Activated B cell treated with CpG ODN at 0.5 μM for 24 hours (primary cell): ENCODE results near the gene VPS35L. TPM values are rescaled to one million over a fixed set of nuclear protein-coding genes. Genes with fewer than 3 reads are reported as not detected.

Source experiments
- ATAC-seq: fragments of 200-7000 bp; cut with Tn5 transposase; one replicate; pipeline ENCODE4 v1.10.0; 2021; ENCODE audit warnings: low read depth, mild to moderate bottlenecking, moderate library complexity
- CTCF ChIA-PET: fragments of 350-600 bp; sonication (Branson Sonifier 250); formaldehyde crosslinking; loops from one replicate; lab custom pipeline; 2021; ENCODE audit warnings: antibody characterized with exemption; lab: Charles Lee
- POLR2A ChIA-PET: fragments of 350-600 bp; sonication (Branson Sonifier 250); formaldehyde crosslinking; loops from one replicate; lab custom pipeline; 2021; ENCODE audit warnings: antibody characterized with exemption; lab: Charles Lee
- DNase-seq: peaks from one replicate; pipeline ENCODE4 v3.0.0; 2022
- H3K27ac Mint-ChIP-seq: one replicate; pipeline ENCODE4 v1.8.0; 2020; ENCODE audit warnings: mixed read lengths
- H3K27me3 Mint-ChIP-seq: one replicate; pipeline ENCODE4 v1.8.0; 2021; ENCODE audit warnings: mixed read lengths
- H3K36me3 Mint-ChIP-seq: one replicate; pipeline ENCODE4 v1.8.0; 2021; ENCODE audit warnings: low read depth, mixed read lengths
- H3K4me1 Mint-ChIP-seq: one replicate; pipeline ENCODE4 v1.8.0; 2021; ENCODE audit warnings: mixed read lengths
- H3K4me3 Mint-ChIP-seq: one replicate; pipeline ENCODE4 v1.8.0; 2020; ENCODE audit warnings: mild to moderate bottlenecking, mixed read lengths
- H3K9me3 Mint-ChIP-seq: one replicate; pipeline ENCODE4 v1.8.0; 2020; ENCODE audit warnings: mixed read lengths
- CTCF ChIP-seq: fragments of 200-600 bp; IDR thresholded peaks from one replicate; pipeline ENCODE4 v1.8.0; 2022; ENCODE audit warnings: antibody characterized with exemption, mild to moderate bottlenecking
- intact Hi-C: fragments of 100-400 bp; cut with micrococcal nuclease; formaldehyde crosslinking; loops from one replicate; pipeline ENCODE4 v1.15.1; 2024
- total RNA-seq: library from RNA; stranded (reverse); gene quantifications from 2 replicates; pipeline ENCODE4 v1.2.3, GENCODE V29; 2022

The VPS35L gene
- total RNA-seq, 1 donor from 2014 or later = 66.0 TPM

DNA sequence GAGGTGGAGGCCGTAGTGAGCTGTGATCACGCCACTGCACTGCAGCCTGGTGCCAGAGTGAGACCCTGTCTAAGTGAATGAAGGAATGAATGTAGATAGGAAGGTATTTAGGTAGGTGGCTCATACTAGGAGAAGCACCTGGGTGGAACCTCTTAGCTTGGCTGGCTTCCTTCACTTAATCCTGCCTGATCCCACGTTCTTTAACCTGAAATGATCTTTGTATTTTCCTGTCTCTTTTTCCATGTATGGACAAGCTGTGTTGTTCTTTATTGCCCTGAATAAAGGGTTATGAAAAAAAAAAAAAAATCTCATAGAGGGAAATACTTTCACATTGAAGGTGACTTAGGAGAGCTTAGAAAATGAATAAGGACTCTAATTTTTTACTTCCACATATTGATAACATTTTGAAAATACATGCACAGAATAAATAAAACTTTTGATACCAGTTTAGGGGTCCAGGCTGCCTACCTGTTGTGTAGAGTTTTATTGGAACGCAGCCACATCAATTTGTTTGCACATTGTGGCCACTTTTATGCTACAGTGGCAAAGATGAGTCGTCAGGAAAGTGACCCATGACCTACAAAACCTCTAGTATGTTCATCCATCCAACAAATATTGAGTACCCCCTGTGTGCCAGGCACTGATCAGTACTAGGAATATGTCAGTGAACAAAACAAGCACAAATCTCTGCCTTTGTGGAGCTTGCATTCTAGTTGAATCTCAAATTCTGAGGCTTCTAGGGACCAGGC is 44.6 kb downstream of the VPS35L start:
- ChIA-PET POLR2A (interaction anchor here (0.6 kb wide), 1 partner anchor 13 kb away, joined by 5 read pairs; no protein-coding TSS in a partner anchor), CTCF (interaction anchor here (0.6 to 4.8 kb wide), 4 partner anchors 11 to 287 kb away, joined by 3 to 22 read pairs (median 4); no protein-coding TSS in a partner anchor)
- no peak overlapping the region for H3K4me3 Mint-ChIP-seq
- ATAC-seq = no peak
- no peak overlapping the region for H3K27ac Mint-ChIP-seq
- intact Hi-C loops = no loop called here
- no peaks in the 10 kb centered on the region for H3K27me3 Mint-ChIP-seq
- peaks cover 67% of the 10 kb centered on the region for H3K36me3 Mint-ChIP-seq
- TF ChIP-seq CTCF = no peak
- no peak for DNase-seq
- no peaks in the 10 kb centered on the region for H3K4me1 Mint-ChIP-seq
- H3K9me3 Mint-ChIP-seq = no peaks in the 10 kb centered on the region

- no peak for ATAC-seq
- TF ChIP-seq CTCF = no peak
- H3K27ac Mint-ChIP-seq = no peak overlapping the region
- peaks cover 4% of the 10 kb centered on the region for H3K9me3 Mint-ChIP-seq
- no peak overlapping the region for H3K4me3 Mint-ChIP-seq
- H3K36me3 Mint-ChIP-seq = peaks cover 68% of the 10 kb centered on the region
- CTCF ChIA-PET = interaction anchor here (0.7 to 4.8 kb wide), 5 partner anchors 11 to 286 kb away, joined by 3 to 22 read pairs (median 5); partner anchors contain the start of gene VPS35L
- no peaks in the 10 kb centered on the region for H3K27me3 Mint-ChIP-seq
- DNase-seq = no peak
- intact Hi-C loops = no loop called here
- POLR2A ChIA-PET = no interaction called here
- H3K4me1 Mint-ChIP-seq = no peaks in the 10 kb centered on the region
Observed at GRCh38 chr16:19601083-19601976, 45.8 kb downstream of the VPS35L start.

DNA sequence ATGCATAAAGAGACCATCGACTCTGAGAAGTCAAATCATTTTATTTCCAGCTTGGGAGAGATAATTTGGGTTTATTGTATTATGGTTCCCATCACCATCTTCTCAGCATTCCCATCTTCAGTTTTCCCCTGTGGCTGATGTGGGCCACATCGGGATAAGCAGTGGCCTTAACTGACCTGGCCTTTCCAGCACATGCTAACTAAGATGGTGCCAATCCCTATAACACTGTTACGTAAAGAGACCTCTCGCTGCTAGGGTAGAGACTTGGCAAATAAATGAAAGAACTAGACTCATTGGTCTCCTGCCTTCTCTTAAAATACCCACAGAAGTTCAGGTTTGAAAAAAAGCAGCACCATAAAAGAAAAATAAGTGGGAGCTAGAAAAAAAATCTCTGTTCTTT is 49.4 kb downstream of the VPS35L start:
- Mint-ChIP-seq H3K4me1 (no peaks in the 10 kb centered on the region), H3K36me3 (peaks cover 82% of the 10 kb centered on the region), H3K27me3 (no peaks in the 10 kb centered on the region), H3K27ac (no peak overlapping the region), H3K4me3 (no peak overlapping the region), H3K9me3 (peaks cover 4% of the 10 kb centered on the region)
- intact Hi-C loops = no loop called here
- ATAC-seq = no peak
- no peak for TF ChIP-seq CTCF
- no peak for DNase-seq
- CTCF ChIA-PET = interaction anchor here (1.0 kb wide), 2 partner anchors 21 to 283 kb away, joined by 3 read pairs; no protein-coding TSS in a partner anchor
- POLR2A ChIA-PET = no interaction called here

DNA sequence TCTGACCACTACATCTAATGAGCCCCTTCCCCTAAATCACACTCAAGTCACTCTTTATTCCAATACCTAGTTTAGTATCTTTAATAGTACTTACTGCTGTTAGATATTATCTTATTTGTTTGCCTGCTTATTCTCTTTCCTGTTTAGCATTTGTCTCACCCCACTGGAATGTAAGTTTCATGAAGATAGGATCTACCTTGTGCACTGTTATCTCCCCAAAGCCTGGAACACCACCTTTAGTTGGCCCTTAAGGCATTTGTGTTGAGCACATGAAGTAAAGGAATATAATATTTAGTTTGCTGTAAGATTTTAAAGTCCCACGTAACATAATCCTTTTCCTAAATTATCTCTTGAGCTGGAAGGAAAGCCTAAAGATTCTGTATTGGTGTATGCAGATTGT is 50.2 kb downstream of the VPS35L start:
- TF ChIP-seq CTCF = no peak
- peaks cover 85% of the 10 kb centered on the region for H3K36me3 Mint-ChIP-seq
- CTCF ChIA-PET = interaction anchor here (0.6 to 1.0 kb wide), 2 partner anchors 22 to 283 kb away, joined by 3 read pairs; no protein-coding TSS in a partner anchor
- no peaks in the 10 kb centered on the region for H3K4me1 Mint-ChIP-seq
- no peak overlapping the region for H3K27ac Mint-ChIP-seq
- ATAC-seq = no peak
- intact Hi-C loops = no loop called here
- peaks cover 4% of the 10 kb centered on the region for H3K9me3 Mint-ChIP-seq
- DNase-seq = no peak
- H3K27me3 Mint-ChIP-seq = no peaks in the 10 kb centered on the region
- POLR2A ChIA-PET = no interaction called here
- no peak overlapping the region for H3K4me3 Mint-ChIP-seq
